ENCODE data around the gene ST6GALNAC6.
"Not testable (repeated sequence)": the region's sequence is repeated elsewhere in the genome, so short reads cannot be mapped to it uniquely, and the experiment has no call there.

The ST6GALNAC6 gene

DNA sequence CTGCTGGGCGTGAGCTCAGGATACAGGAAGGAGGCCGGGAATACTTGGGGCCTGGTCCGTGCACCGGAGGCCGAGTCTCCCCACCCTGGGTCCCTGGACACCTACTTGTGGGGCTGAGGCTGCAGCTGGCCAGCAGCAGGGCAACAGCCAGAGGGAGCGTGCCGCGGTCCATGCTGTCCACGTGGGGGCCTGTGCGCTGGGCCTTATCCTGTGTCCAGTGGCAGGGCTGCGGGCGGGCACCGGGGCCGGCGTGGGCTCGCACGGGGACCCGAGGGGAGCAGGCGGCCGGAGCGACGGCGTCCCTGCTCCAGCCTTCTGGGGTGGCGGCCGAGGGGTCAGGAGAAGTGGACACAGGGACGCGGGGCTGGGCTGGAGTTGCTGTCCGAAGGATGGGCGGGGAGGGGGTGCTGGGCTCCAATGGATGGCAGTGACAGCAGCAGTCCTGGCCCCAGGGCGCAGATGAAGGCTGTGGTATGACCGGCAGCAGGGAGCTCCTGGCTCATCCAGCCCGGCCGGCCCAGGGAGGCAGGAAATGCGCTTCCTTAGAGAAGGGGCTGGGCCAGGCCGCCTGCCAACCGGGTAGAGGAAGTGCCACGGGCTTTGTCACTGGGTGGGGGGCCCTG is 45.1 kb downstream of the ST6GALNAC6 start, which contains the start of gene ENG:
TSS of gene ENG (minus strand) at position 475 of the 623 bp plus-strand sequence. CDS start at position 172, 303 bp downstream.
- Histone ChIP-seq H3K9me3 (peaks cover 23% of the 10 kb centered on the region), H3K36me3 (peaks cover 33% of the 10 kb centered on the region), H3K4me1 (peaks cover 71% of the 10 kb centered on the region), H3K27ac (peak within 1 kb of the TSS; percentile 96), H3K4me3 (peak within 1 kb of the TSS; percentile 93), H3K9ac (peak within 1 kb of the TSS; percentile 94), H4K20me1 (peaks cover 14% of the 10 kb centered on the region; the same call in 1 of the 2 replicates), H3K4me2 (peak within 1 kb of the TSS; percentile 92), H3K27me3 (no peaks in the 10 kb centered on the region)
- no peak for TF ChIP-seq Cebpa-rat (IDR thresholded peaks at IDR 0.05)

DNA sequence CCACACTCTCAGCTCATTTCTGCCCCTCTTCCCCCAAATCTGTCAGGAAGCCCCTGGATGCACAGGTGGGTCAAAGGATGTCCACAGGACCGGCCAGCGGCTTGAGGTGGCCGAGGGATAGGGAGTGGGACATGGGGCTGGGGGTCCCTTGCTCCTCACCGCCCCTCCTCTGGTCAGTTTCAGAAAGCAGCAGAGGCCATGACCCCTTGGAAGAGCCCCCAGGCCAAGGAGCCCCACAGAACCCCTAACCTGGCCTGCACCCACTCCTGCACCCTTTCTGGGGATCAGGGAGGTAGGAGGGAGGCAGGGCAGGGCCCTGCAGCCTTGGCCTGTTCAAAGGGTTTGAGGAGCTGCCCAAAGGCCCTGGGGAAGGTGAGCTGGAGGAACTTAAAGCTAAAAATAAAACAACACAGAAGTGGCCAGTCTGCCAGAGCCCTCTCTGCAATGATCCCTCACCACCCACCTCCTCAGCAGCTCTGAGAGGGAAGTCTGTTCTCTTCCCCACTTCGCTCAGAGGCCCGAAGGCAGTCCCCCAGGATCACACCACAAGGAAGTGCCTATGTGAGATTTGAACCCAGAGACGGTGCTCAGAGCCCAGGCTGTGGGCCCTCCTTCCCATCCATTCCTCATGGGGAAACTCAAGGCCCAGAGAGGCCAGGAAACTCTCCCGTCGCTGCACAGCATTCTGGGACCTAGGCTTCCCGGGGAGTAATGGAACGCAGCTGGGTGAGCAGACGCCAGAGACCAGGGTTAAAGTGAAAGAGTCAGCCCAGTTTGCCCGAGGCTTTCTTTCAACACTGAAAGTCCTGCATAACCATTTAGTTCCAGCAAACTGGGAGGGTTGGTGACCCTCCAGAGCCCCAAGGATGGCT is 45.9 kb downstream of the ST6GALNAC6 start:
- Histone ChIP-seq H3K9ac (peak overlapping the region; percentile 94), H4K20me1 (peaks cover 16% of the 10 kb centered on the region; the same call in 1 of the 2 replicates), H3K27me3 (no peaks in the 10 kb centered on the region), H3K4me1 (peaks cover 64% of the 10 kb centered on the region), H3K27ac (peak overlapping the region; percentile 96), H3K9me3 (peaks cover 31% of the 10 kb centered on the region), H3K36me3 (peaks cover 41% of the 10 kb centered on the region), H3K4me3 (peak overlapping the region; percentile 93), H3K4me2 (peak overlapping the region; percentile 92)
- no peak for TF ChIP-seq Cebpa-rat (IDR thresholded peaks at IDR 0.05)

DNA sequence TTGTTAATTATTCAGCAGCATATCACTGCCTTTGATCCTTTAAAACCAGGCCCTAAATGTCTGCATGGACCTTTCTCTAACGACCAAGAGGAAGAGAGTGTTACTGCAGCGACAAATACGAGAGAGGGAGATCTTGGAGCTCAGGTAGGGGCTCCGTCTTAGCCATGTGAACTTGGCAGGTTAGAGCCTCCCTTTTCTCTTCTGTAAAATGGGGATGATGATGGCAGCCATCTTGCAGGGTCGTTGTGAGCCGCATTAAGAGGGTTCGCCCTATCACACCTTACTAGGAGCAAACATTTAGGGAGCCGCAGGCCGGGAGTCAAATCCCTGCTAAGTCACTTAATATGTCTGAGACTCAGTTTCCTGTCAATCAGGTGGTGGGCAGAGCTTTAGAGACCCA is 46.6 kb downstream of the ST6GALNAC6 start:
- peaks cover 48% of the 10 kb centered on the region for H3K36me3 ChIP-seq
- no peak for TF ChIP-seq Cebpa-rat (IDR thresholded peaks at IDR 0.05)
- peaks cover 63% of the 10 kb centered on the region for H3K4me1 ChIP-seq
- H3K4me2 ChIP-seq = peak overlapping the region; percentile 92
- H3K9me3 ChIP-seq = peaks cover 32% of the 10 kb centered on the region
- peak overlapping the region; percentile 94 for H3K9ac ChIP-seq
- H4K20me1 ChIP-seq = peaks cover 23% of the 10 kb centered on the region
- H3K27ac ChIP-seq = peak overlapping the region; percentile 96
- H3K4me3 ChIP-seq = peak overlapping the region; percentile 93
- no peaks in the 10 kb centered on the region for H3K27me3 ChIP-seq

DNA sequence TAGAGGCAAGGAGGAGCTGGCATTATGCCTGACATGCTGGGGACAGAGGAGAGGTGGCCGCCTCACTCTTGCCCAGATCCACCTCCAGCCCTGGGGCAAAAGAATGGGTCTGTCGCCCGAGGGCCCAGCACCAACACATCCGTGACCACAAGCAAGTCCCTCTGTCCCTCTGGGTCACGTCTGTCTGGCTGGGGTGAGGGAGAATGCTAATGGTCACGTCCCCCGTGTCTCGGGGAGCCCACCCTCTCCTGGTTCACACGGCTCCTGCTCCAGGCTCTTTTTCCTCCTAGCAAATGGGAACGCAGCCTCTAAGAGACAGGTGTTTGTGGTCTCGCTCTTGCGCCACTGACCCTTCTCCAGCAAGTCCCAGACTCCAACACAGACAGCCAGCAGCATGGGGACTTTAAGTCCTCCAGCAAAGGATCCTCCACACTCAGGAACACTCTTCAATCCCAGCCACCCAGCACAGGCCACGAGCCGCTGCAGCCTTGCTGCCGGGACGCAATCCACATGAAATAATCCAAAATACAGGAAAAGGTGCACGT is 49.0 kb downstream of the ST6GALNAC6 start:
- Histone ChIP-seq H3K9ac (no peak overlapping the region), H3K4me2 (no peak overlapping the region), H3K4me1 (peaks cover 56% of the 10 kb centered on the region), H3K9me3 (peaks cover 32% of the 10 kb centered on the region), H3K27me3 (no peaks in the 10 kb centered on the region), H3K36me3 (peaks cover 72% of the 10 kb centered on the region), H3K27ac (0 out of 2 replicates have a peak overlapping the region, but pooled peaks have one; percentile 3), H3K4me3 (peak overlapping the region; percentile 29; the same call in 1 of the 2 replicates), H4K20me1 (peaks cover 48% of the 10 kb centered on the region)
- no peak for TF ChIP-seq Cebpa-rat (IDR thresholded peaks at IDR 0.05)

DNA sequence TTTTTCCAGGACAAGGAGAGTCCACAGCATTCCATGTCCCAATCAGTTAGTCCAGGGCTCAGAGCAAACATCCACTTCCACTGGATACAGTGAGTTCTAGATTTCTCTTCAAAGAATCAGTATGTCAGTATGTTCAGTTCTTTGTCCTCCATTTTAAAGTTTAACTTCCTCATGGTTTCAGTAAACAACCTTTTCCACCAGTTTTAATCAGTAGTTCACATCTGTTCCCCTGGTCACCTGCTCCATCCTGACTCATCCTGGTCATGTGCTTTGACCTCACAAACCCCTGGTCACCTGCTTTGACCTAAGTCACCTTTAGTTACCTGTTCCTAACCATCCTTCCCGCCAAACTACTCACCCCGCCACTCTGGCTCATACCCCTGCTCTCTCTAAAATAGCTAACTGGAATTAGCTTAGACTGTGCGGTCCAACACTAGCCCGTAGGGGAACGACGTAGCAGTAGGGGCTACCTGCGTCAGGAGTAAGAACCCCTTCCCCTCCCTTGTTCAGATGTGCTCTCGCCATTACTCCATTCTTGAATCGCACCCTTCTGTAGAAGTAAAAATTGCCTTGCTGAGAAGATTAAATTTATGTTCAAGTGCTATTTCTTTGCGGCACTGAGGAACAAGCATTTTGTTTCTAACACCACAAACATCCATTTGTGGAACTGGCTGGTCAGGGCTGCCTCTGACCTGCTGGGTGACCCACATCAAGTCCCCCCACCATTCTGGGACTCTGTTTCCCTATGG is 50.5 kb downstream of the ST6GALNAC6 start:
- H3K27me3 ChIP-seq = no peaks in the 10 kb centered on the region
- H3K36me3 ChIP-seq = peaks cover 86% of the 10 kb centered on the region
- H3K27ac ChIP-seq = no peak overlapping the region
- peaks cover 32% of the 10 kb centered on the region for H3K9me3 ChIP-seq
- H3K4me2 ChIP-seq = no peak overlapping the region
- H3K4me1 ChIP-seq = peaks cover 50% of the 10 kb centered on the region
- no peak for TF ChIP-seq Cebpa-rat (IDR thresholded peaks at IDR 0.05)
- H4K20me1 ChIP-seq = peaks cover 60% of the 10 kb centered on the region
- H3K4me3 ChIP-seq = peak overlapping the region; percentile 29; the same call in 1 of the 2 replicates
- no peak overlapping the region for H3K9ac ChIP-seq

DNA sequence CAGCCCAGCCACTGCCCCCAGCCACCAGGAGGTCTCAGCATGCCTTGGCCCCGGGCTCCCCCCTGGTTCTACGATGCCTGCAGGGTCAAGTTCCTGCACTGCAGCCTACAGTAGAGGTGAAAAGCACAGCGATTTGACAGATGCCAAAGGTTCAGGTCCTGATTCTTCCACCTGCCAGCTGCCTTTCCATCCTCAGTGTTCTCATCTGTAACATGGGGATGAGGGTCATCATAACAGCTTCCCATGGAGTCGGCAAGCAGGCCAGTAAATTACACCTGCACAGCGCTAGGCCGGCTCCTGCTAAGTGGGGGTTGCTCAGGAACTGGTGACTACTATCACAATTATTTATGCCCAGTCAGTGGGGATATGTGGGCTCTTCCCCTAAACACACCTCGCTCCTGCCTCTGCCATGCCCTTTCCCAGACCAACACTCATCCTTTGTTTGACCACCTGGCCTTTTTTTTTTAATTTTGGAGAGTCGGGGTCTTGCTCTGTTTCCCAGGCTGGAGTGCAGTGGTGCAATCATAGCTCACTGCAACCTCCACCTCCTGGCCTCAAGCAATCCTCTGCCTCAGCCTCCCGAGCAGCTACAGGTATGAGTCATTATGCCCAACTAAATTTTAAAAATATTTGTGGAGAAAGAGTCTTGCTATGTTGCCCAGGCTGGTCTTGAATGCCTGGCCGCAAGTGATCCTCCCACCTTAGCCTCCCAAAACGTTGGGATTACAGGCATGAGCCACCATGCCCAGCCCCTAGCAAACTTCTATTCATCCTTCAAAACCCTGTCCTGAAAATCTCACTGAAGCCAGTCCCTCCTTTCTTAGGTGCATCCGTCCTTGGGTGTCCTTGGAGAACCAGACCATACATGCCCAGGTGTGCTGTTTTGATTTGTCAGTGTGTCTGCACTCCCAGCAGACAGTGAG is 51.3 kb downstream of the ST6GALNAC6 start:
- peaks cover 44% of the 10 kb centered on the region for H3K4me1 ChIP-seq
- peaks cover 57% of the 10 kb centered on the region for H4K20me1 ChIP-seq
- H3K9me3 ChIP-seq = peaks cover 32% of the 10 kb centered on the region
- peak overlapping the region; percentile 48 for H3K4me2 ChIP-seq
- H3K4me3 ChIP-seq = no peak overlapping the region
- H3K36me3 ChIP-seq = peaks cover 89% of the 10 kb centered on the region
- peak overlapping the region; percentile 44 for H3K27ac ChIP-seq
- H3K9ac ChIP-seq = no peak overlapping the region
- no peaks in the 10 kb centered on the region for H3K27me3 ChIP-seq
- TF ChIP-seq Cebpa-rat (IDR thresholded peaks at IDR 0.05) = no peak

DNA sequence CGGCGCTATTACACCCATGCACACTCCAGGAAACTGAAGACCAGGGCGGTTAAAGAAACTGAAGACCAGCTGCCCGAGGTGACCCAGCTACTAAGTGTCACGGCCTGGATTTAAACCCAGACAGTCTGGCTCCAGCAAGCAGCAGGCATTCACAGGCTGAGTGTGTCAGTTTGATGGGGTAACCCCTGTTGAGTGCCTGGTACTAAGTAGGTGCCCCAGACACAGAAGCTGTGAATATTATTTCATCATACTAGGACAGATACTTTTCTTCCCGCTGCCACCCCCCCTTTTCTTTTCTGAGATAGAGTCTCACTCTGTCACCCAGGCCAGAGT is 52.3 kb downstream of the ST6GALNAC6 start:
- peaks cover 32% of the 10 kb centered on the region for H3K9me3 ChIP-seq
- TF ChIP-seq Cebpa-rat (IDR thresholded peaks at IDR 0.05) = no peak
- no peak overlapping the region for H3K4me3 ChIP-seq
- H3K36me3 ChIP-seq = peaks cover 93% of the 10 kb centered on the region
- peaks cover 55% of the 10 kb centered on the region for H4K20me1 ChIP-seq
- no peaks in the 10 kb centered on the region for H3K27me3 ChIP-seq
- no peak overlapping the region for H3K9ac ChIP-seq
- H3K4me1 ChIP-seq = peaks cover 35% of the 10 kb centered on the region
- peak overlapping the region; percentile 48 for H3K4me2 ChIP-seq
- no peak overlapping the region for H3K27ac ChIP-seq

DNA sequence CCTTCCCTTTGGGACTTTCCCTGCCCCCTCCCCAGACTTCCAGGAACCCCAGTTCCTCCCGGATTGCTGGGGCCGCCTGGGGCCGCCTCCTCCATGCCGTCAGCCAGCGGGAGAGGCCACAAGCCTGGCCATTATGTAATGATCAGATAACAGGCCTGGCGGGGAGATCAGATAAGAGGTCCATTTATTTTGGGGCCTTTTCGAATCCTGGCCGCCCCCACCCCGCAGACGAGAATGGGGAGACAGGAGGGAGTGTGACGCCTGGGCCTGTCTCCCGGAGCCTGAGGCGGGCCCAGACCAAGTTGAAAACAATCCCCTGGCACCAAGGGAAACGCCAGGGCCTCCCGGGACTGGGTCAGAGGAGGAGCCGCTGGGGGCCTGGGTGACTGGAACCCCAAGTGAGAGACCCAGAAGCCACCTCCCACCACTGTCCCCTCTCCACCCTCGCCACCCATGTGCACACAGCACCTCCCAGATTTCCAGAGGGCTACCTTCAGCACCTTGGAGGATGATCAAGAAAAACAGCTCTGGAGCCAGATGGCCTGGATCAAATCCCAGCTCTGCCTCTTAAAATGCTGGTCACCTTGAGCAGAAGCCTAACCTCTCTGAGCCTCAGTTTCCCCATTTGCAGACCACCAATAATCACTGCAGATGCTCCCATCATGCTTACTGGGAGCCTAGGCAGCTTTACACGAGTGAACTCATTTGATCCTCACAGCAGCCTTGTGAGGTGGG is 52.8 kb downstream of the ST6GALNAC6 start:
- H4K20me1 ChIP-seq = peaks cover 60% of the 10 kb centered on the region
- peaks cover 93% of the 10 kb centered on the region for H3K36me3 ChIP-seq
- TF ChIP-seq Cebpa-rat (IDR thresholded peaks at IDR 0.05) = no peak
- H3K9ac ChIP-seq = peak overlapping the region; percentile 34; the same call in 1 of the 2 replicates
- H3K27me3 ChIP-seq = no peaks in the 10 kb centered on the region
- H3K4me2 ChIP-seq = peak overlapping the region; percentile 48
- H3K27ac ChIP-seq = peak overlapping the region; percentile 56; the same call in 1 of the 2 replicates
- peaks cover 30% of the 10 kb centered on the region for H3K4me1 ChIP-seq
- no peak overlapping the region for H3K4me3 ChIP-seq
- H3K9me3 ChIP-seq = peaks cover 32% of the 10 kb centered on the region

DNA sequence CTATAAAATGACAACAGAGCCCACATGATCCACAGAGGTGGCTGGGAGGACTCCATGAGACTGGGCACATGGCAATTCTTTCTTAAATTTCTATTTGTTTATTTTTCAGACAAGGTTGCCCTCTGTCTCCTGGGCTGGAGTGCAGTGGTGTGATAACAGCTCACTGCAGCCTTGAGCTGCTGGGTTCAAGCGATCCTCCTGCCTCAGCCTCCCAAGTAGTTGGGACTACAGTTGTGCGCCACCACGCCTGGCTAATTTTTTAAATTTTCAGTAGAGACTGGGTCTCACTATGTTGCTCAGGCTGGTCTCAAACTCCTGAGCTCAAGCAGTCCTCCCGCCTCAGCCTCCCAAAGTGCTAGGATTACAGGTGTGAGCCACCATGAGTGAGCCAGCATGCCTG is 53.8 kb downstream of the ST6GALNAC6 start:
- Histone ChIP-seq H3K36me3 (peaks cover 93% of the 10 kb centered on the region), H3K4me1 (peaks cover 34% of the 10 kb centered on the region)

More for the DNA sequence above, 53.8 kb downstream of the ST6GALNAC6 start:
- H3K27me3 ChIP-seq, H3K9ac ChIP-seq, H3K4me3 ChIP-seq, H3K4me2 ChIP-seq: not testable (repeated sequence)
- peaks cover 22% of the 10 kb centered on the region for H3K9me3 ChIP-seq
- peaks cover 69% of the 10 kb centered on the region for H4K20me1 ChIP-seq
- H3K27ac ChIP-seq = 0 out of 2 replicates have a peak overlapping the region, but pooled peaks have one; percentile 1

All from BLaER1 (cell line).